Activated CD4-positive, alpha-beta T cell treated with anti-CD3 and anti-CD28 coated beads, Interleukin-2, amount 10 ng/mL, durations not matched to agents 24 days and 14 days (primary cell): Measurements from ENCODE around the gene SLC22A3. TPM values are rescaled to one million over a fixed set of nuclear protein-coding genes. Genes with fewer than 3 reads are reported as not detected.
"Not testable (repeated sequence)": the region's sequence is repeated elsewhere in the genome, so short reads cannot be mapped to it uniquely, and the experiment has no call there.

Experiments used
- DNase-seq: peaks from one replicate; pipeline ENCODE4 v3.0.0; 2022
- H3K27ac Mint-ChIP-seq: one replicate; pipeline ENCODE4 v1.8.0; 2022; ENCODE audit warnings: mild to moderate bottlenecking, mixed read lengths
- H3K27me3 Mint-ChIP-seq: one replicate; pipeline ENCODE4 v1.8.0; 2022; ENCODE audit warnings: mixed read lengths
- H3K36me3 Mint-ChIP-seq: one replicate; pipeline ENCODE4 v1.8.0; 2022; ENCODE audit warnings: low read depth, mild to moderate bottlenecking, mixed read lengths
- H3K4me1 Mint-ChIP-seq: one replicate; pipeline ENCODE4 v1.8.0; 2021; ENCODE audit warnings: mixed read lengths
- H3K4me3 Mint-ChIP-seq: one replicate; pipeline ENCODE4 v1.8.0; 2022; ENCODE audit warnings: mild to moderate bottlenecking, moderate library complexity, mixed read lengths
- H3K9me3 Mint-ChIP-seq: one replicate; pipeline ENCODE4 v1.8.0; 2021; ENCODE audit warnings: mixed read lengths
- intact Hi-C: fragments of 100-400 bp; cut with micrococcal nuclease; formaldehyde crosslinking; loops from one replicate; pipeline ENCODE4 v1.15.1; 2023
- total RNA-seq: library from RNA; stranded (reverse); gene quantifications from 2 replicates; pipeline ENCODE4 v1.2.3, GENCODE V29; 2022

SLC22A3 gene
- total RNA-seq, 1 donor from 2014 or later, result not detected

- Mint-ChIP-seq H3K36me3 (no peaks in the 10 kb centered on the region), H3K4me1 (no peaks in the 10 kb centered on the region), H3K27me3 (peaks cover 14% of the 10 kb centered on the region), H3K4me3 (no peak overlapping the region), H3K27ac (no peak overlapping the region), H3K9me3 (peaks cover 3% of the 10 kb centered on the region)
- intact Hi-C loops, result no loop called here
- DNase-seq, result no peak
Measured at GRCh38 chr6:160374836-160375560, 26.8 kb downstream of the SLC22A3 start.

- H3K4me1 Mint-ChIP-seq, result no peaks in the 10 kb centered on the region
- H3K4me3 Mint-ChIP-seq, result no peak overlapping the region
- H3K9me3 Mint-ChIP-seq, result peaks cover 3% of the 10 kb centered on the region
- DNase-seq, result no peak
- H3K36me3 Mint-ChIP-seq, result no peaks in the 10 kb centered on the region
- peaks cover 14% of the 10 kb centered on the region for H3K27me3 Mint-ChIP-seq
- no peak overlapping the region for H3K27ac Mint-ChIP-seq
- intact Hi-C loops, result no loop called here
Measured at GRCh38 chr6:160375561-160375949, 27.4 kb downstream of the SLC22A3 start.

- H3K9me3 Mint-ChIP-seq, result peaks cover 3% of the 10 kb centered on the region
- peaks cover 14% of the 10 kb centered on the region for H3K27me3 Mint-ChIP-seq
- H3K27ac Mint-ChIP-seq, result no peak overlapping the region
- H3K4me3 Mint-ChIP-seq, result no peak overlapping the region
- intact Hi-C loops, result no loop called here
- no peaks in the 10 kb centered on the region for H3K4me1 Mint-ChIP-seq
- DNase-seq, result no peak
- H3K36me3 Mint-ChIP-seq, result no peaks in the 10 kb centered on the region
Measured at GRCh38 chr6:160376445-160376844, 28.3 kb downstream of the SLC22A3 start.

DNA sequence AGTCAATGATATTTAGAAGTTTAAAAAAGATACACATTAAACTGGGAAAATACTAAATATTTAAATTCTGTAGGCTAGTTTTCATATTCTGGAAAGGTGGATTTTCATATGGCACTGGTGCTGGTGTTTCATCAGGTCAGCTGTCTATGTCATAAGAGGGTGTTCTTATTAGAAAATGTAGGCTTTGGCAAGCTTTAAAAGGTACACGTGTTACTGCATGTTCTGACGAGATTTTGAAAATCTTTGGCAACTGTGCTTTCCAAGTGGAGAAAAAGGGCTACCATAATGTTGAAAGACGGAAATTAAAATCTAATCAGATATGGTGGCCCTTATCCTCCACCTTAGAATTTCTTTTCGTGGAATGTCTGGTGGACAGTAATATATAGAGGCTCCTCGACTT, 30.0 kb downstream of the SLC22A3 start:
- DNase-seq, result no peak
- no peak overlapping the region for H3K27ac Mint-ChIP-seq
- intact Hi-C loops, result no loop called here
- peaks cover 14% of the 10 kb centered on the region for H3K27me3 Mint-ChIP-seq
- H3K9me3 Mint-ChIP-seq, result no peaks in the 10 kb centered on the region
- no peak overlapping the region for H3K4me3 Mint-ChIP-seq
- no peaks in the 10 kb centered on the region for H3K4me1 Mint-ChIP-seq
- H3K36me3 Mint-ChIP-seq, result no peaks in the 10 kb centered on the region

DNA sequence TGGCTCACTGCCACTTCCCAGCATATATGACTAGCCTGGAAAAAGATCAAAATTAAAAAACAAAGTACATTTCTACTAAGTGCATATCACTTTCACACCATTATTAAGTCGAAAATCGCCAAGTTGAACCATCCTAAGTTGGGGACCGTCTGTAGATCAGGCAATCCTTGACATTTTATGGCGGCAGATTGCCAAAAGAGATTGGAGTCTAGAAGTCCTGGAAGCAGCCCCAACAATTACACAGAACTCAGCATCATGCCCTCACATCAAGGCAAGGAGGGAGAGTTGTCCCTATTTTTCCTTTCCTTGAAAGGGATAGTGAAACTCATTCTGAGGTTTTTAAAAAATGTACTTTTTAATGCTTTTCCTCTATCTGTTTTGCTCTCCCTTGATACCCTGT, 30.7 kb downstream of the SLC22A3 start:
- intact Hi-C loops, result no loop called here
- H3K27me3 Mint-ChIP-seq, result peaks cover 14% of the 10 kb centered on the region
- DNase-seq, result no peak
- no peak overlapping the region for H3K4me3 Mint-ChIP-seq
- H3K4me1 Mint-ChIP-seq, result no peaks in the 10 kb centered on the region
- no peaks in the 10 kb centered on the region for H3K36me3 Mint-ChIP-seq
- no peaks in the 10 kb centered on the region for H3K9me3 Mint-ChIP-seq
- H3K27ac Mint-ChIP-seq, result no peak overlapping the region

GRCh38 chr6:160379466-160379865, 31.3 kb downstream of the SLC22A3 start:
- H3K4me1 Mint-ChIP-seq, result no peaks in the 10 kb centered on the region
- intact Hi-C loops, result no loop called here
- no peak overlapping the region for H3K27ac Mint-ChIP-seq
- no peak for DNase-seq
- no peak overlapping the region for H3K4me3 Mint-ChIP-seq
- peaks cover 14% of the 10 kb centered on the region for H3K27me3 Mint-ChIP-seq
- no peaks in the 10 kb centered on the region for H3K36me3 Mint-ChIP-seq
- H3K9me3 Mint-ChIP-seq, result no peaks in the 10 kb centered on the region

DNA sequence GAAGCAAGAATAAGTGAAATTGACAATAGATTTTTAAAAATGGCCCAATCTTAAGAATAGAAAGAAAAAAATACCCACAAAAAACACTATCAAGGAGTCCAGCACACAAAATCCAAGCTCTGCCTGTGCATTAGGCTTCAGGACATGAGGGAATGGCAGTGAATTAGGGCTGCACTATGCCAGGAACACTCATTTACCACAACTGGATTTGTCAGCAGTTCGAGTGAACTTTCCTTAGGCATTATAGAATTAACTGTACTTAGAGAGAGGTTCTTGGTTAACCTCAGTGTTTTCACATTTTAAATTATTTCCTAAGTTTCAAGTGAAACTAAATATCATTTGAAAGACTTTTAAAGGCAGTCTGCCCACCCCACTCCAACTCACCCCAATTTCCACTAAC, 34.8 kb downstream of the SLC22A3 start:
- Mint-ChIP-seq H3K27ac (no peak overlapping the region), H3K4me3 (no peak overlapping the region), H3K4me1 (no peaks in the 10 kb centered on the region), H3K9me3 (no peaks in the 10 kb centered on the region), H3K36me3 (no peaks in the 10 kb centered on the region), H3K27me3 (peaks cover 23% of the 10 kb centered on the region)
- DNase-seq, result no peak
- intact Hi-C loops, result no loop called here

DNA sequence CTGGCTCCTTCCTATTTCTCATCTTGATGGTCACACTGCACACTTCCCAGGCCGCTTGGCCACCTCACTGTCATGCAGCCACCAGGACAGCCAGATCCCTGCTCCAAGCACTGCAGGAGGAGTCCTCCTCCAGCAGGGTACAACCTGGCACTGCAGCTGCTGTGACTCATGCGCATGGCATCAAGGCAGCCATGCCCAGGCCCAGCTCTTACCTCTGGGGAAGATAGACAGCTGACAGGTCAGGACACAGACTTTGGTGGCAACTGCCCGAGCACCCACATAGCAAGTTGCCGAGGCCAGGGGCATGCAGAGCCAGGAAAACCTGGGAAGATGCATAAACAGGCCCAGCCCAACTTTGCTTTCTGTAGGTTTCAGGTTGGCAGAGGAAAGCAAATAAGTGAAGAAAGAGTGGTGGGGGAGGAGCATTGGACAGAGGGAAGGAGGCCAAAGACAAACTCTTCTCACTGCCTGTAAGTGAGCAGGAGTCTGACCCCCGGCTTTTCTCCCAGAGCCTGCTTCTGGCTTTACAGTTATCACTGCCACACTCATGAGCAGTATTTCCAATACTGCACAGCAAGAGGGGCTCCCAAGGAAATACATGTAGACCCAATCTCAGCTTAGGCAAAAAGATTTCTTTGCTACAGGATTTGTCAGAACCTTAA, 38.8 kb downstream of the SLC22A3 start:
- Mint-ChIP-seq H3K4me1 (no peaks in the 10 kb centered on the region), H3K27ac (no peak overlapping the region), H3K9me3 (no peaks in the 10 kb centered on the region), H3K4me3 (no peak overlapping the region), H3K36me3 (no peaks in the 10 kb centered on the region), H3K27me3 (peaks cover 9% of the 10 kb centered on the region)
- intact Hi-C loops, result no loop called here
- DNase-seq, result peak; percentile 27

DNA sequence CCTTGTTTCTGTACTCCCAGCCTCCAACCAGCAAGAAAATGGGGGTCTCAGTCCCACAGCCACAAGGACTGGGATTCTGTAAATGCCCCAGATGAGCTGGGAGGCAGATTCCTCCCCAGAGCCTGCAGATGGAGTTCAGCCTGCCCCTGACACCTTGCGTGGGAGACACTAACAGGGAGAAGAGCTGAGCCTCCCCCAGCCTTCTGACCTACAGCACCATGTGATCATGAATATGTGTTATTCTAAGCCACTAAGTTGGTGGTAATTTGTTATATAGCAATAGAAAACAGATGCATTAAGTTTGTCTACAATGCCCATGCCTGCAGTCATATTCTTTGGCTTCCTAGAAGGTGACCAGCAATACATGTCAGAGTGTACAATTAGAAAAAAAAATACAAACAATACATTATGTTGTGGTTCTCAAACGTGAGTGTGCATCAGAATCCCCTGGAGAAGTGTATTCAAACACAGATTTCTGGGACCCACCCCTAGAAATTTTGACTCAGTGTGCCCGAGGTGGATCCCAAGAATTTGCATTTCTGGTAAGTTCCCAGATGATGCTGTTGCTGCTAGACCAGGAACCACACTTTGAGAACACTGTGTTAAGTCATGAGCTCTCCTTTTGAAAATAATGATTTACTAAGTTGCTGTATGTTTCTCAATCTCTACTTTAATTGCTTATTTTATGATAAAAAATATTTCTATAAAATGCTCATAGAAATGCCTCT, 39.9 kb downstream of the SLC22A3 start:
- Mint-ChIP-seq H3K9me3 (no peaks in the 10 kb centered on the region), H3K36me3 (no peaks in the 10 kb centered on the region), H3K4me3 (no peak overlapping the region), H3K4me1 (no peaks in the 10 kb centered on the region), H3K27ac (no peak overlapping the region), H3K27me3 (peaks cover 12% of the 10 kb centered on the region)
- peak; percentile 25 for DNase-seq
- intact Hi-C loops, result no loop called here

DNA sequence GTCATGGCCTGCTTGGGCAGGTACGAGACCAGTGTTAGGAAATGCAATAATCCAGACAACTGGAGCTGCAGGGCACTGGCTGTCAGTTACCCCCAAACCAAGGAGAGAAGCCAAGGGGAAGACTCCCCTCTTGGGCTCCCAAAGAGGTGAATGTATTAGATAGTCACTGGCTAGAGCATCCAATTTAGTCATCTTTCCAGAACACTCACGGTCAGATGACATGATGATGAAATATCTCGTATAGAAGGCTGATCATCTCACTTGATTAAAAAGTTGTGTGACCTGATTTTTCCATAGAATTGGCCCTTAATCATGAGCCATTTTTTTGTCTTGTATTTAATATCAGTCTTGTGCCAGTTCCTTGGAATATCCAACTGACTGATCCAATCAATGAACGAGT, 40.7 kb downstream of the SLC22A3 start:
- no peak overlapping the region for H3K27ac Mint-ChIP-seq
- no peaks in the 10 kb centered on the region for H3K9me3 Mint-ChIP-seq
- no peak overlapping the region for H3K4me3 Mint-ChIP-seq
- intact Hi-C loops, result no loop called here
- peak; percentile 29 for DNase-seq
- H3K4me1 Mint-ChIP-seq, result no peaks in the 10 kb centered on the region
- H3K27me3 Mint-ChIP-seq, result peaks cover 14% of the 10 kb centered on the region
- no peaks in the 10 kb centered on the region for H3K36me3 Mint-ChIP-seq

DNA sequence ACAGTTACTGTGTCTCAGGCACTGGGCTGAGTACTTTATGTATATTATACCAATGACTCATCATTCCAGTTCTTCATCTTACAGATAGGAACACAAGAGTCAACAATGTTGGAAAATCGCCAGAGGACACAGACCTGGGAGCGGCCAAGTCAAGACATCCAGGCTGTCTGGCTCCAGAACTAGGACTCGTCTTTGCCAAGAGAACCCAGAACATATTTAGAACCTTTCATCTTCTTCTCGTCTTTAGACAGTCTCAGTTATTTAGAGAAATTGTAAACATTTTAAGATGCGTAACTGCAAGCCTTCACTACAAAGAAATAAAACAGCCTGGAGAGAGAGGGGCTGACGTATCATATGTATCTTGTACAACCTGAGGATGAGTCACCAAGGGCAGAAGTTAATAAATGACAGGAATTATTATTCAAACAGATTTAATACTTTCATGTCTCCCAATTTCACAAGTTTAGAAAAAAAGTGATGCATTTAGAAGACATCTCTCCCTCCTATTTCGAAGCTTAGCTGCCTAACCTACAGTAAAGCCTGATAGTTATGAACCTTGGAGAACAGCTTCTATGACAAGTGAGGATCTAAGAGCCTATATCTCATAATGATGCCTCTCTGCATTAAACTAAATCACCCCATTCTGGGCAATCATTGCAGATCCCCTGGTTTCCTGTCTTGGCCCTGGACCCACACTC, 43.4 kb downstream of the SLC22A3 start:
- H3K27me3 Mint-ChIP-seq, result peaks cover 8% of the 10 kb centered on the region
- no peak overlapping the region for H3K4me3 Mint-ChIP-seq
- H3K36me3 Mint-ChIP-seq, result no peaks in the 10 kb centered on the region
- no peaks in the 10 kb centered on the region for H3K4me1 Mint-ChIP-seq
- intact Hi-C loops, result no loop called here
- H3K27ac Mint-ChIP-seq, result no peak overlapping the region
- no peaks in the 10 kb centered on the region for H3K9me3 Mint-ChIP-seq
- no peak for DNase-seq

DNA sequence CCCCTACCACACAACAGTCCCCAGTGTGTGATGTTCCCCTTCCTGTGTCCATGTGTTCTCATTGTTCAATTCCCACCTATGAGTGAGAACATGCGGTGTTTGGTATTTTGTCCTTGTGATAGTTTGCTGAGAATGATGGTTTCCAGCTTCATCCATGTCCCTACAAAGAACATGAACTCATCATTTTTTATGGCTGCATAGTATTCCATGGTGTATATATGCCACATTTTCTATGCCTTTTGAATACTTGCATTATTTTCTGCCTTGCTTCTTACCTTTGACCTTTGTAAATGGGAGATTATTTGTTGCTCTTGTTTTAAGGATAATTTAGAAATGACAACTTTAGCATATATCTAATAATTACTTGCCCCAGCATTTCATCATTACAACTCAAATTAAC, 45.3 kb downstream of the SLC22A3 start:
- H3K27me3 Mint-ChIP-seq, H3K9me3 Mint-ChIP-seq, DNase-seq, H3K4me3 Mint-ChIP-seq, H3K4me1 Mint-ChIP-seq, H3K27ac Mint-ChIP-seq, H3K36me3 Mint-ChIP-seq, intact Hi-C loops: not testable (repeated sequence)

DNA sequence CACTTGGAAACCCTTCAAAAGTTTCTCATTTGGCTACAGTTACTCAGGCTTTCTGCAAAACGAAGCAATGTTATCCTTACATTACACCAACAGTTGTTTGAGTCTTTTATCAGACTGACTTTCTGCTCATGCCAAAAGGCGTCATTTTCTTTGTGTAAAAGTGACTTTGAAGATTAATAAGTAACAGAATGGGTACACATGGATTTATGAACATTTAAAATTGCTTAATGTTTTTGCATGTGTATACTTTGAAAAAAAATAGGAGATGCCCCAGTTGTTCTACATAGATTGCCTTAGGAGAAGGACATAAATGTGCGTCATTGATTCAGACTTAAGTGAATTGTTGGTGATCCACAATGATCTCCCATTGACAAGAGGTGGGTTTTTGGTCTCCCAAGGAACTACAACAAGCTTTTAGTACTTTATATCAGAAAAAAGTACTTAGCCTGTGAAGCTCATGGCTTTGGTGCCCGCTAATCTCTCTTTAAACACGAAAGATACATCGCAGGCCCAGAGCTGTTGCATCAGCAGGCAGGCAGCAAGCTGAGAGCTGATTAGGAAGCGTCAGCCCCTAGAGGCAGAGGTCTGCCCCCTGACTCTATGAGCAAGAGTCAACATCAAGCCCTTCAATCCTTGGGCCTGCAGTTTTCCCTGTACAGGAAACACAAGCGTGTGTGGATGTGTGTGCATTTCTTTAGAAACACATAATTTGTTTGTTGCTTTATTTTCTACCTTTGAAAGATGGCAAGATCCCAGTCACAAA, 45.9 kb downstream of the SLC22A3 start:
- Mint-ChIP-seq H3K27me3 (peaks cover 5% of the 10 kb centered on the region), H3K9me3 (no peaks in the 10 kb centered on the region)

More for the DNA sequence above, 45.9 kb downstream of the SLC22A3 start:
- H3K27ac Mint-ChIP-seq, result no peak overlapping the region
- no peak overlapping the region for H3K4me3 Mint-ChIP-seq
- peak; percentile 27 for DNase-seq
- intact Hi-C loops, result no loop called here
- no peaks in the 10 kb centered on the region for H3K36me3 Mint-ChIP-seq
- H3K4me1 Mint-ChIP-seq, result peaks cover 4% of the 10 kb centered on the region
